CD14-positive monocyte (primary cell): Measurements from ENCODE around the gene UBASH3B. TPM values are rescaled to one million over a fixed set of nuclear protein-coding genes. Genes with fewer than 3 reads are reported as not detected.
A peak's percentile ranks its signal among the peaks of the same experiment; 100 is the strongest.

Source experiments
- DNase-seq, 3 donors: peaks; one replicate each; pipeline ENCODE4 v3.0.0-alpha.2; 2011 to 2022
- H2AFZ ChIP-seq: 2 replicates; pipeline ENCODE4 v1.6.0; 2012; ENCODE audit warnings: mild to moderate bottlenecking, low read depth, low read length, inconsistent platforms; ENCODE audit not compliant: insufficient read depth, poor library complexity, severe bottlenecking
- H3K27ac ChIP-seq, 2 donors: 1 replicate in 1 of 2; 2 replicates in 1 of 2; pipeline ENCODE4 v1.5.1; 2012 to 2013; ENCODE audit warnings: low read length in 2 of 2, control low read depth in 1 of 2, inconsistent platforms in 1 of 2, low read depth in 1 of 2, mild to moderate bottlenecking in 1 of 2
- H3K27me3 ChIP-seq, 2 donors: one replicate each; pipeline versions ENCODE4 v1.6.0 to v1.6.1; 2011 to 2013; ENCODE audit warnings: low read length in 2 of 2; ENCODE audit not compliant: control insufficient read depth in 2 of 2, insufficient read depth in 2 of 2
- H3K36me3 ChIP-seq, 2 donors: replicated peaks in 1 of 2; 1 replicate in 1 of 2; 2 replicates in 1 of 2; pipeline versions ENCODE4 v1.5.1 to v1.6.1; 2012 to 2013; ENCODE audit warnings: low read length in 2 of 2, control low read depth in 1 of 2, inconsistent platforms in 1 of 2, mild to moderate bottlenecking in 1 of 2; ENCODE audit not compliant: insufficient read depth in 2 of 2, control insufficient read depth in 1 of 2
- H3K4me1 ChIP-seq, 2 donors: 1 replicate in 1 of 2; 2 replicates in 1 of 2; pipeline versions ENCODE4 v1.5.1 to v1.6.1; 2012 to 2013; ENCODE audit warnings: low read length in 2 of 2, control low read depth in 1 of 2, inconsistent platforms in 1 of 2, mild to moderate bottlenecking in 1 of 2, moderate library complexity in 1 of 2; ENCODE audit not compliant: insufficient read depth in 2 of 2, control insufficient read depth in 1 of 2
- H3K4me2 ChIP-seq: replicated peaks from 2 replicates; pipeline ENCODE3; 2012; ENCODE audit warnings: low read length, moderate library complexity, mild to moderate bottlenecking; ENCODE audit not compliant: poor library complexity, severe bottlenecking; ENCODE audit errors: extremely low read depth
- H3K4me3 ChIP-seq, 3 experiments: fragments of 200-600 bp in 1 of 3; sonication (generic) in 1 of 3; replicated peaks in 1 of 3; 1 replicate in 2 of 3; 2 replicates in 1 of 3; pipeline ENCODE4 v1.5.1; 2011 to 2013; ENCODE audit warnings: low read length in 3 of 3, mild to moderate bottlenecking in 3 of 3, control low read depth in 2 of 3, low read depth in 2 of 3, inconsistent platforms in 1 of 3, moderate library complexity in 1 of 3
- H3K79me2 ChIP-seq: 2 replicates; pipeline ENCODE4 v1.6.0; 2012; ENCODE audit warnings: mild to moderate bottlenecking, control low read depth, inconsistent platforms, low read length, moderate library complexity; ENCODE audit not compliant: insufficient read depth
- H3K9ac ChIP-seq: 2 replicates; pipeline ENCODE4 v1.6.0; 2017; ENCODE audit warnings: low read length, mild to moderate bottlenecking; ENCODE audit not compliant: insufficient read depth, poor library complexity, severe bottlenecking
- H3K9me3 ChIP-seq, 2 donors: replicated peaks in 1 of 2; 1 replicate in 1 of 2; 2 replicates in 1 of 2; pipeline versions ENCODE4 v1.5.1 to v1.6.1; 2012 to 2013; ENCODE audit warnings: low read length in 2 of 2, control low read depth in 1 of 2; ENCODE audit not compliant: control insufficient read depth in 1 of 2, insufficient read depth in 1 of 2
- H4K20me1 ChIP-seq: 2 replicates; pipeline ENCODE4 v1.6.0; 2012; ENCODE audit warnings: mild to moderate bottlenecking, low read length, control low read depth, moderate library complexity; ENCODE audit not compliant: insufficient read depth
- H3K27ac Mint-ChIP-seq, 7 donors: one replicate each; pipeline ENCODE4 v1.8.0; 2020; ENCODE audit warnings: mild to moderate bottlenecking in 7 of 7, mixed read lengths in 7 of 7, moderate library complexity in 6 of 7, inconsistent platforms in 2 of 7
- H3K27me3 Mint-ChIP-seq, 3 donors: one replicate each; pipeline ENCODE4 v1.8.0; 2021 to 2022; ENCODE audit warnings: low read depth in 3 of 3, mild to moderate bottlenecking in 3 of 3, mixed read lengths in 3 of 3, moderate library complexity in 3 of 3, inconsistent platforms in 1 of 3
- H3K36me3 Mint-ChIP-seq, 2 donors: one replicate each; pipeline ENCODE4 v1.8.0; 2020; ENCODE audit warnings: mixed read lengths in 2 of 2, inconsistent platforms in 1 of 2, mild to moderate bottlenecking in 1 of 2
- H3K4me1 Mint-ChIP-seq: one replicate; pipeline ENCODE4 v1.8.0; 2020; ENCODE audit warnings: mild to moderate bottlenecking, mixed read lengths
- H3K4me3 Mint-ChIP-seq, 2 donors: one replicate each; pipeline ENCODE4 v1.8.0; 2020; ENCODE audit warnings: mild to moderate bottlenecking in 2 of 2, mixed read lengths in 2 of 2, moderate library complexity in 1 of 2
- H3K9me3 Mint-ChIP-seq, 7 donors: one replicate each; pipeline ENCODE4 v1.8.0; 2020 to 2022; ENCODE audit warnings: mixed read lengths in 7 of 7, mild to moderate bottlenecking in 6 of 7, moderate library complexity in 6 of 7, inconsistent platforms in 2 of 7
- CTCF ChIP-seq: fragments of 200-600 bp; IDR thresholded peaks from one replicate; pipeline ENCODE4 v1.8.0; 2022; ENCODE audit warnings: antibody characterized with exemption, mild to moderate bottlenecking
- WGBS: methylation state at CpG from one replicate; pipeline ENCODE4 v1.1.5; 2013; ENCODE audit warnings: missing lambda C conversion rate; ENCODE audit not compliant: insufficient coverage; 5-methylcytosine and 5-hydroxymethylcytosine counted together
- intact Hi-C, 2 donors: fragments of 100-400 bp; cut with micrococcal nuclease; formaldehyde crosslinking; loops; one replicate each; pipeline versions ENCODE4 v1.15.0 to v1.15.1; 2023
- polyA plus RNA-seq, 3 donors: library from polyadenylated mRNA; depleted of rRNA in 1 of 3; unstranded in 2 of 3; stranded (reverse) in 1 of 3; fragments of 300-500 nt in 2 of 3; fragments of >200 nt in 1 of 3; fragmentation: Illumina TruSeq in 2 of 3; gene quantifications; 1 replicate in 2 of 3; 2 replicates in 1 of 3; pipeline ENCODE4 v1.2.3, GENCODE V29; 2012 to 2021

UBASH3B gene
- polyA plus RNA-seq, 3 donors, result 3.3 to 13.5 (median 7.1) TPM

- intact Hi-C loops, result loop anchor here (2.0 to 10.0 kb wide), 3 partner anchors 32 to 52 kb away; no protein-coding TSS in a partner anchor
- H3K4me3 ChIP-seq, result peak overlapping the region in 1 of 3 experiments; percentile 13
- H3K27ac ChIP-seq, result peak overlapping the region; percentile 72 to 87
Observed at GRCh38 chr11:122746611-122747244, 91.2 kb downstream of the UBASH3B start.

GRCh38 chr11:122747351-122747781 is 91.8 kb downstream of the UBASH3B start:
- no CpG with 5 or more reads among the region's 5 CpGs for WGBS
- peak overlapping the region in 1 of 7 donors; percentile 63 for H3K27ac Mint-ChIP-seq
- intact Hi-C loops, result loop anchor here (2.0 to 10.0 kb wide), 3 partner anchors 33 to 53 kb away; no protein-coding TSS in a partner anchor
- Histone ChIP-seq H3K36me3 (no peaks in the 10 kb centered on the region), H3K9me3 (no peaks in the 10 kb centered on the region), H3K27ac (peak overlapping the region in 1 of 2 donors; percentile 87), H3K4me1 (peaks cover 77 to 87% of the 10 kb centered on the region in 2 donors), H4K20me1 (no peaks in the 10 kb centered on the region), H2AFZ (no peak overlapping the region), H3K4me2 (no peak overlapping the region), H3K4me3 (no peak overlapping the region), H3K79me2 (peaks cover 56% of the 10 kb centered on the region), H3K27me3 (no peaks in the 10 kb centered on the region), H3K9ac (no peak overlapping the region)
- peaks cover 0 to 4% (median 0%) of the 10 kb centered on the region in 7 donors for H3K9me3 Mint-ChIP-seq
- H3K4me3 Mint-ChIP-seq, result no peak overlapping the region
- peaks cover 19 to 24% of the 10 kb centered on the region in 2 donors for H3K36me3 Mint-ChIP-seq
- H3K4me1 Mint-ChIP-seq, result peaks cover 15% of the 10 kb centered on the region
- H3K27me3 Mint-ChIP-seq, result peaks cover 0 to 1% (median 0%) of the 10 kb centered on the region in 3 donors
- TF ChIP-seq CTCF, result no peak
- DNase-seq, result no peak

More at GRCh38 chr11:122746611-122747244, 91.2 kb downstream of the UBASH3B start:
- 94% methylated on average over 3 of the region's 8 CpGs for WGBS
- Mint-ChIP-seq H3K4me1 (peaks cover 15% of the 10 kb centered on the region), H3K27me3 (peaks cover 0 to 1% (median 0%) of the 10 kb centered on the region in 3 donors), H3K9me3 (peaks cover 0 to 4% (median 0%) of the 10 kb centered on the region in 7 donors), H3K27ac (no peak overlapping the region), H3K4me3 (peak overlapping the region in 1 of 2 donors; percentile 33), H3K36me3 (peaks cover 19 to 22% of the 10 kb centered on the region in 2 donors)
- H3K27me3 ChIP-seq, result no peaks in the 10 kb centered on the region
- H3K9ac ChIP-seq, result no peak overlapping the region
- H2AFZ ChIP-seq, result no peak overlapping the region
- H3K4me1 ChIP-seq, result peaks cover 83 to 94% of the 10 kb centered on the region in 2 donors
- H4K20me1 ChIP-seq, result no peaks in the 10 kb centered on the region
- no peak for DNase-seq
- H3K4me2 ChIP-seq, result peak overlapping the region; percentile 33
- no peak for TF ChIP-seq CTCF
- no peaks in the 10 kb centered on the region for H3K36me3 ChIP-seq
- H3K79me2 ChIP-seq, result peaks cover 56% of the 10 kb centered on the region
- H3K9me3 ChIP-seq, result no peaks in the 10 kb centered on the region
